Middle frontal gyrus (tissue), 1 donor: ENCODE measurements around the gene PROZ.
"Not testable (repeated sequence)": the region's sequence is repeated elsewhere in the genome, so short reads cannot be mapped to it uniquely, and the experiment has no call there.

ENCODE experiments used
- DNase-seq: peaks from one replicate; pipeline ENCODE4 v3.0.0-alpha.2; 2015; ENCODE audit warnings: low spot score; ENCODE audit errors: extremely low spot score

PROZ gene, protein sequence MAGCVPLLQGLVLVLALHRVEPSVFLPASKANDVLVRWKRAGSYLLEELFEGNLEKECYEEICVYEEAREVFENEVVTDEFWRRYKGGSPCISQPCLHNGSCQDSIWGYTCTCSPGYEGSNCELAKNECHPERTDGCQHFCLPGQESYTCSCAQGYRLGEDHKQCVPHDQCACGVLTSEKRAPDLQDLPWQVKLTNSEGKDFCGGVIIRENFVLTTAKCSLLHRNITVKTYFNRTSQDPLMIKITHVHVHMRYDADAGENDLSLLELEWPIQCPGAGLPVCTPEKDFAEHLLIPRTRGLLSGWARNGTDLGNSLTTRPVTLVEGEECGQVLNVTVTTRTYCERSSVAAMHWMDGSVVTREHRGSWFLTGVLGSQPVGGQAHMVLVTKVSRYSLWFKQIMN

DNA sequence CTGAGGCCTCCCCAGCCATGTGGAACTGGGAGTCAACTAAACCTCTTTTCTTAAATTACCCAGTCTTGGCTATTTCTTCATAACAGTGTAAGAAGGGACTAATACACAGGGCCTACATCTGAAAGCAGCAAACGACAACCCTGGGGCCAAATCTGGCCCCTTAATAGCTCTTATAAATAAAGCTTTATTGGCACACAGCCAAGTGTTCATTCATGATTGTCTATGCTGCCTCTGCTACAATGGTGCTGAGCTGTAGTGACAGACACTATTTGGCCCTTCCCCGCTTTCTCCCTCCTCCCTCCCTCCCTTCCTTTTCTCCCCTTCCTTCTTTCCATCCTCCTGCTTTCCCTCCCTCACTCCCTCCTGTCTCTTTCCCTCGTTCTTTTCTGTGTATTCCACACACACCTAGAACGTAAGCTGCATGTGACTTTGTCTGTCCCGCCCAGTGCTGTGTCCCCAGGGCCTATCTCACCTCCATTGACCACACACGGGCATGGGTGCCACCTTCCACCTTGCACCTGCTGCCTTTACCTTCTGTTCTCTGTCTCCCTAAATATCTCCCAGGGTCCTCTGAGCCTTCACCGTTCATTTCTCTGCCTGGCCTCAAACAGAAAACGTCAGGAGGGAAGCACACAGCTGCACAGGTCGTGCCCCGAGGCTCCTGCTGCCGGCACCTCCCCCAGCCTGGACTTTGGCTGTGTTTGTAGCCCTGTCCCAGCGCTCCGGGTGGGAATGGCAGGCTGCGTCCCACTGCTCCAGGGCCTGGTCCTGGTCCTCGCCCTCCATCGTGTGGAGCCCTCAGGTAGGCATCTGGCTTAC lies at the start of gene PROZ:
PROZ (plus strand) TSS at position 720 of the 819 bp plus-strand sequence; CDS start at position 733, 13 bp downstream.
- DNase-seq: no peak

DNA sequence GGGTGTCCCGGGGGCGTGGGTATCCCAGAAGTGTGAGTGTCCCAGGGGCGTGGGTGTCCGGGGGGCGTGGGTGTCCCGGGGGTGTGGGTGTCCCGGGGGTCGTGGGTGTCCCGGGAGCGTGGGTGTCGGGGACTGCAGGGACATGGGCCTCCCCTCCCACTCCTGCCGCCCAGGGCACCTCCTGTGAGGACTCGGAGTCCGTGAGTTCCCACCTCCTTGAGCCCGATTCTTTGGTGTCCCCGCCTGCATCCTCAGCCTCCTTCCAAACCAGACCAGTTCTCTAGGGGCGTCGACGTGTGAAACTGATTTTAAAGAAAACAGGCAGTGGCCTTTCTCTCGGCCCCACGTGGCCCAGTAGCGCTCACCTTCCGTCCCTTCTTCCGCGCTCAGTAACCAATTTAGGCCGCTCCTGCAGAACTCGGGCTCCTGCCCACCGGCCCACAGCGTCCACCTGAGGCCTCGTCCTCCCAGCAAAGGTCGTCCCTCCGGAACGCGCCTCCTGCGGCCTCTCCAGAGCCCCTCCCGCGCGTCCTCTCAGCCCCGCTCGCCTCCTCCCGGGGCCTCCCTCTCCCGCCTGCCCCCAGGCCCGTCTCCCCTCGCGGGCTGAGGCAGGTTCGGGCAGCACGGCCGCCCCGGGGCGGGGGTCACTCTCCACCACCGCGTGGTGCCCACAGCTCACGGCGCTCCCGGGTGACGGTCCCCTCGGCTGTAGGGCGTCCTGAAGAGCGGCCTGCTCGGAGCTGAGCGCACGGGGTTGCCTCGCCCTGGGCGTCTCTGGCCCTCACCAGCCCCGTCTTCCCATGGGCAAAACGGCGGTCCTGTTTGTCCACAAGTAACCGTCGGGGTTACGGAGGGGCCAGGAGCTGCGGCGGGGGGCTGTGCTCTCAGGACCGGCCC lies 49.0 kb upstream of the PROZ start:
- DNase-seq: no peak

DNA sequence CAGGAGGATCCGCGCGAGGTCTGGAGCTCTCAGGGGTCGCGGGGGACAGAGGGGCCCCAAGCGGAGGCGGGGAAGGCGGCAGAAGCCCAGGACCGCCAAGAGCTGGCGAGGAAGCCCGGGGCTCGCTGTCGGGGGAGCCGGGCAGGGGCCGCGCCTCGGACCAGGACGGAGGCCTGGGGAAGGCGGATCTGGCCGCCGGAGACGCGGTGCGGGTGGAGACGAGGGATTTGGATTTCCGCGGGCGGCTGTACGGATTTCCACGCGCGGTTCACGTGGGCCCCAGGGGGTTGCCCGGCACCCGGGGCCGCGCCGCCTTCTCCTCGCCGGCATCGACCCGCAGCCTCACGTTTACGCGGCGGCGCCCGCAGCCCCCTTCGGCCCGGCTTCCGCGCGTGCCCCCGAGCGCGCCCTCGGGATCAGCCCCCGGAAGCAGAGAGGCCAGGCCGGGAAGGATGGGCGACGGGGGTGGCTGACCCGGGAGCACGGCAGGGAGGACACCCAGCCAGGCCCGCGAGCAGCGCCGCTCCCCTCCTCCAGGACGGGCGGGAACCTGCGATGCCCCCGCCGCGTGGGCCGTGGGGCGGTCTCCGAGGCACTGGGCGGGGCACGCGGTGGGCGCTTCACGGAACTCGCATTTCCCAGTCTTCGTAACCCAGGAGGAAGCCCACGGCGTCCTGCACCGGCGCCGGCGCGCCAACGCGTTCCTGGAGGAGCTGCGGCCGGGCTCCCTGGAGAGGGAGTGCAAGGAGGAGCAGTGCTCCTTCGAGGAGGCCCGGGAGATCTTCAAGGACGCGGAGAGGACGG lies 48.2 kb upstream of the PROZ start:
- DNase-seq: no peak

DNA sequence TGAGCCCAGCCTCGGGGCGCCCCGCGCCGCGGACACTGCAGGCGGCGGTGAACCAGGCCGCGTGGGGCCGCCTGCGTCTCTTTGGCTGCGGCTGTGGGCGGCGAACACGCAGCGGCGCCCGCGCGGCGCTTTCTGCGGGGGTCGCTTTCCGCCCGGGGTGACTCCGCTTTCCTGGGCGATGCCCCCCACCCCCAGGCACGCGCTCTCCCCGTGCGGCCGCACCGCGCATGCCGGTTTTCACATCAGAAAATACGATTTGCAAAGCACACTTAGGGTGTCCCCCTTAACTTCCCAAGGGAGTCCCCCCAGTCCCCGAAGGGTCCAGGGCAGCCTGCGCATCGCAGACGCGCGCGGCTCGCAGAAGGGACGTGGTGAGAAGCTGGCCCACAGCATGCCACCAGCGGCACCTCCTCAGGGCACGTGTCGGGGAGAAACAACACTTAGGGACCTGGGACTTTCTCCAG lies 47.6 kb upstream of the PROZ start:
- no peak for DNase-seq

DNA sequence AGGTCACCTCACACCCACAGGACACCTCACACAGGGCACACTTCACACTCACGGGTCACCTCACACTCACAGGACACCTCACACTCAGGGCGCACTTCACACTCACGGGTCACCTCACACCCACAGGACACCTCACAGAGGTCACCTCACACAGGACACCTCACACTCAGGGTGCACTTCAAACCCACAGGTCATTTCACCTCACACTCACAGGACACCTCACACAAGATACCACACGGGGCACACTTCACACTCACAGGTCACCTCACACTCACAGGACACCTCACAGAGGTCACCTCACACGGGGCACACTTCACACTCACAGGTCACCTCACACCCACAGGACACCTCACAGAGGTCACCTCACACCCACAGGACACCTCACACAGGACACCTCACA lies 46.6 kb upstream of the PROZ start:
- not testable (repeated sequence) for DNase-seq

DNA sequence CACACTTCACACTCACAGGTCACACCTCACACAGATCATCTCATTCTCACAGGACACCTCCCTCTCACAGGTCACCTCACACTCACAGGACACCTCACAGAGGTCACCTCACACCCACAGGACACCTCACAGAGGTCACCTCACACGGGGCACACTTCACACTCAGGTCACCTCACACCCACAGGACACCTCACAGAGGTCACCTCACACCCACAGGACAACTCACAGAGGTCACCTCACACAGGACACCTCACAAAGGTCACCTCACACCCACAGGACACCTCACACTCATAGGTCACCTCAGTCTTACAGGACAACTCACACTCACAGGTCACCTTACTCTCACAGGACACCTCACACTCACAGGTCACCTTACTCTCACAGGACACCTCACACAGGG lies 46.0 kb upstream of the PROZ start:
- not testable (repeated sequence) for DNase-seq

DNA sequence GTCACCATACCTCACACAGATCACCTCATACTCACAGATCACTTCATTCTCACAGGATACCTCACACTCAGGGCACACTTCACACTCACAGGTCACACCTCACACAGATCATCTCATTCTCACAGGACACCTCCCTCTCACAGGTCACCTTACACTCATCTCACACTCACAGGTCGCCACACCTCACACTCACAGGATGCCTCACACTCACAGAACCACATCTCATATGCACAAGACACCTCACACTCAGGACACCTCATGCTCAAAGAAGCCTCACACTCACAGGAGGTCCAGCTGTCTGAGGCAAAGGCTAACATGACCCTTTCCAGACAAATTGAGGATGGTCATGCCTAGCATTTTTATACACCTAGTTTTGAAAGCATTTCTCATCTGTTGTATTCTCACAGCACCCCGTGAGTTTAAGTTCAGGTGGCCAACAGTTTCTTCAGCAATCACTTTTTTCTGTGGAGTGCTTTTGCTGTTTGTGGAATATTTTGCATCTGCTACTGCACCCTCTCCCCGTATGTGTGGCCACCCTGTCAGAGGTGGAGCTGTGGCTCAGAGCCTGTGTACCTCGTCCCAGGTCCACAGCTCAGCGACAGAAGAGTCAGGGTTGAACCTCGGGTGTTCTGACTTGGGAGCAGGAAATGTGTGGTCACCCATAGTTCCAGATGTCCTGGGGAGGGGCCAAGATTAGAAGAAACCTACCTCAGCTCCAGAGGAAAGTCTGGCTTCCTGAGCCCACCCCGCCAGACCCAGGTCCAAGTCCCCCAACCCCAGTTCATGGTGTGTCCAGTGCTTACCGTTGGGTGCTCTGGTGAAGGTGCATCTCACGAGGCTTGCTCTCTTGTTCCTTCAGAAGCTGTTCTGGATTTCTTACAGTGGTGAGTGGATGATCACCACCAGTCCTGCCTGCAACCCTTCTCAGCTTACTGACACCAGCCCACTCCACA lies 45.3 kb upstream of the PROZ start:
- no peak for DNase-seq

DNA sequence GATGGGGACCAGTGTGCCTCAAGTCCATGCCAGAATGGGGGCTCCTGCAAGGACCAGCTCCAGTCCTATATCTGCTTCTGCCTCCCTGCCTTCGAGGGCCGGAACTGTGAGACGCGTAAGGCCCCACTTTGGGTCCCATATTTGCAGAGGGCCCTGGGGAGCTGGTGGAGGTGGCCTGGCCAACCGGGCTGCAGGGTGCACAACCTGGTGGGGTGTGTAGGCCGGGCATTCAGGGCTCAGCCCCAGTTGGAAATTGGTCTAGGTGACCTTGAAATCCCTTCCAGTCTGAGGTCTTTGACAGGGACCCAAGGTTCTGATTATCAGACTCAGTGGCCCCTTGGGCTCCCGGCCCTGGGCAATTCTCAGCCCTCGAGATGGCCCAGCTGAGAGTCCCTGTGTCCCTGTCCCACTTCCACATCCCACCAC lies 44.6 kb upstream of the PROZ start:
- DNase-seq: no peak

DNA sequence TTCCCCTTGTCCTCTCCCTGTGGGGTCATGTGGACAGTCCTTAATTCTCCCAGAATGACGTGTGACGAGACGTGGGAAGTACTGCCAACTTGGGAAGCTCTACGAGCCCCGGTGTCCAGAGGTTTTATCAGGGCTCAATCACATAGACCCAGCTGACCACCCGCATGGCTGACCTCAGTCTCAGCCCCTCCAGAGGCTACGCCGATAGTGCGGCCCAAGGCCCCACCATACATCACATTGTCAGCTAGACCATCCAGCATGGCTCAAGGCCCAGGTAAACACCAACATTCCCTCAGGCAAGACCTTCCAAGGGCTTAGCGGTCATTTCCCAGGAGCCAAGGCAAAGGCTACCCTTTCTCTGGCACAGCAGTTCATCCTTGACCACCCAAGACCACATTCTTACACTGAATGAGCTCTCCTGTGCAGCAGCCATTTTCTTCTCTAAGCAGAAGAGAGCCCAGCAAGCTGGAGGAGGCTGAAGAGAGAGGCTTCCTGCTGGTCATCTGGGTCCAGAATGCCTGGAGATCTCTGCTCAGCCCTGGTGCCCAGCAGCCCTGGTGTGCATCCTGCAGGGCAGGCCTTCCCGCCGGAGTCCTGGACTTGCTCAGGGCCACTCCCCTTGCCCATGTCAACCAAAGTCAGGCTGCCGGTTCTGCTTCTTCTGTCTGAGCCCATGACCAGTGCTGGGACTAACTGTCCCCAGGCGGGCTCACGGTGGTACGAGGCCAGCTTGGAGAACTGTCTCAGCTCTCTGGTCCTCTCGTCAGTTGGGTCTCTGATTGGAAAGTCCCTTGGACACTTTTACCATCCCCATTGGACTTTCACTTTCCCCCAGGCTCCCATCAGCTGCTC lies 43.7 kb upstream of the PROZ start:
- DNase-seq: no peak

DNA sequence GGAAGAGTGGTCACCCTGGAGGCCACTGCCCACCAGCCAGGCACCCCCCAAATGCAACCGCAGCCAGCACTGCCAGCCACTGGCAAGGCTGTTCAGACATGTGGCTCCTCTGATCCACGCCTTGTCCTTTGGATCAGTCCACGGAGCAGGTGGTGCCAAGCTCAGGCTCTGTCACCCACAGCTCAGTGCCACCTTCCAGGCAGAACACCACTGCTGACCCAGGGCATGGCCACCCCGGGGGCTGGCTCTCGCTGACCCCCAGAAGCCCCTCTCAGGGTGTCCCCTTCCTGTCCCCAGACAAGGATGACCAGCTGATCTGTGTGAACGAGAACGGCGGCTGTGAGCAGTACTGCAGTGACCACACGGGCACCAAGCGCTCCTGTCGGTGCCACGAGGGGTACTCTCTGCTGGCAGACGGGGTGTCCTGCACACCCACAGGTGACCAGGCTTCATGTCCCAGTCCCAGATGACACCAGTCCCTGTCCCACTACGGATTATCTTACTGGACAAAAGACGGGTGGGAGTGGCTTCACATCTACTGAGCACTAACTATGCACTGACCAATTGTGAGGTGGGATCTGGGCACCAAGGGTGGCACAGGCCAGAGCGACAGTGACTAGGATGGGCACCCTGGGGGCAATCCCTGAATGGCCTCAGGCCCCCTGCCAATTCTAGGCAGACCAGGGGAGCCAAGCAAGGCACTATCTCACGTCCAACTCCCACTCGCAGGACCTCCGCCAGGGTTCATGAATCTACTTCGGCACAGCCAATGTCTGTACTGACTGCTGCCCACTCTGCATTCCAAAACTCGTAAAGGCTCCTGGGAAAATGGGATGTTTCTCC lies 42.9 kb upstream of the PROZ start:
- DNase-seq: no peak

DNA sequence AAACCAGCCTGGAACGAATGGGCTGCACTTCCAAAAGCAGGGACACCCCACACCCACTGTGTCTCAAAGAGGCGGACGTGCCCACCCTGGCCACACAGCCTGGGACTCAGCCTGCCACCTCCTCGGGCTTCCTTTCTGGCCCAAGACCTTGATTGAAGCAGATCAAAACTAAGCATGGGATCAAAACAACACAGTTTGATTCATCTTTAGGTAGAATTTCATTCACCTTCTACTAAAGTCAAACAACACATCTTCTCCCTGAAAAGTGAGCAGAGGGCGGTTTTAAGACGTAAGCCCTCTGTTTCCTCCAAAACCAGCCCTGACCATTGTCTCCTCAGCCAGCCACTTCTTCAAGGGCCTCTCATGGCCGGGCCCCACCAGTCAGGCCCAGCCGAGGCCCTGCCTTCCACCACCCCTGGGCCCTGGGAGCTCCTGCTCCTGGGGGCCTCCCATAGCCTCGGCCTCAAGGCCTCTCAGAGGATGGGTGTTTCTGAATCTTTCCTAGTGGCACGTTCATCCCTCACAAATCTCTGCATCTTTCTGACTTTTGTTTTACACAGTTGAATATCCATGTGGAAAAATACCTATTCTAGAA lies 42.1 kb upstream of the PROZ start:
- no peak for DNase-seq

DNA sequence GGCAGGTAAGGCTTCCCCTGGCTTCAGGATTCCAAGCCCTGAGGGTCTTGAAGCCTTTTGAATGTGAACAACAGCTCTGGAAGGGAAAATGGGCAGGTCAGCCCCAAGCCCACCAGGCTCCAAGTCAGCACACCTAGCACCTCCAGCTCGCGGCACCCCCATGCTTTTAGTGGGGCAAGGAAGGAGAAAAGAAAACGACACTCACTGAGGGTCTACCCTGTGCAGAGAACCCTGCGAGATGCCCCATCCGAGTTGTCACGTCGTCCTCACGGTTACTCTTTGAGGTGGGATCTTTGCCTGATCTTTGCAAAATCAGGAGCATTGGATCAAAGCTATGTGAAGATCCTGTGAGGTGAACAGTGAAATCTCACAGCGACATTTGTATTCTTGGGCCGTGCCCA lies 41.6 kb upstream of the PROZ start:
- no peak for DNase-seq

DNA sequence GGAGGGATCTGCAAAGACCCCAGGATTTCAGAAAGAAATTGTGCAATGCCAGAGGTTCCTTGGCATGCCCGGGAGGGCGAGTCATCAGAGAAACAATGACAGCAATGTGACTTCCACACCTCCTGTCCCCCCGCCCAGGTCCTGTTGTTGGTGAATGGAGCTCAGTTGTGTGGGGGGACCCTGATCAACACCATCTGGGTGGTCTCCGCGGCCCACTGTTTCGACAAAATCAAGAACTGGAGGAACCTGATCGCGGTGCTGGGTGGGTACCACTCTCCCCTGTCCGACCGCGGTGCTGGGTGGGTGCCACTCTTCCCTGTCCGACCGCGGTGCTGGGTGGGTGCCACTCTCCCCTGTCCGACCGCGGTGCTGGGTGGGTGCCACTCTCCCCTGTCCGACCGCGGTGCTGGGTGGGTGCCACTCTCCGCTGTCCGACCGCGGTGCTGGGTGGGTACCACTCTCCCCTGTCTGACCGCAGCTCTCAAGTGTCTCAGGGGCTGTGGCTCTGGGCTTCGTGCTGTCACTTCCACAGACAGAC lies 41.0 kb upstream of the PROZ start:
- DNase-seq: no peak

DNA sequence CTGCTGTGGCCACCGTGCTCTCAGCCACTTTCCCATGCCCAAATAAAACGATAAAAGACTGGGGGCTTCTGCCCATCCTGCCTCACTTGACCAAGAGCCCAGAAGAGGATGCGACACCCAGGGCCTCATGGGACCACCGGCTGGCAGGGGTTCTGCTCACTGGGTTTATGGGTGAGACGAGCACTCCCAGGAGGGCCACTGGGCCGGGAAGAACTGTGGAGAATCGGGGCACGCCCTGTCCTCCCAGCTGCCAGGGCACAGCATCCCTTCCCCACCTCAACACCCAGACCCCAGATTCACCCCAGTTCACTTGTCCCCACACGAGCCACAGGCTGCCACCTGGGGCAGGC lies 40.6 kb upstream of the PROZ start:
- no peak for DNase-seq

DNA sequence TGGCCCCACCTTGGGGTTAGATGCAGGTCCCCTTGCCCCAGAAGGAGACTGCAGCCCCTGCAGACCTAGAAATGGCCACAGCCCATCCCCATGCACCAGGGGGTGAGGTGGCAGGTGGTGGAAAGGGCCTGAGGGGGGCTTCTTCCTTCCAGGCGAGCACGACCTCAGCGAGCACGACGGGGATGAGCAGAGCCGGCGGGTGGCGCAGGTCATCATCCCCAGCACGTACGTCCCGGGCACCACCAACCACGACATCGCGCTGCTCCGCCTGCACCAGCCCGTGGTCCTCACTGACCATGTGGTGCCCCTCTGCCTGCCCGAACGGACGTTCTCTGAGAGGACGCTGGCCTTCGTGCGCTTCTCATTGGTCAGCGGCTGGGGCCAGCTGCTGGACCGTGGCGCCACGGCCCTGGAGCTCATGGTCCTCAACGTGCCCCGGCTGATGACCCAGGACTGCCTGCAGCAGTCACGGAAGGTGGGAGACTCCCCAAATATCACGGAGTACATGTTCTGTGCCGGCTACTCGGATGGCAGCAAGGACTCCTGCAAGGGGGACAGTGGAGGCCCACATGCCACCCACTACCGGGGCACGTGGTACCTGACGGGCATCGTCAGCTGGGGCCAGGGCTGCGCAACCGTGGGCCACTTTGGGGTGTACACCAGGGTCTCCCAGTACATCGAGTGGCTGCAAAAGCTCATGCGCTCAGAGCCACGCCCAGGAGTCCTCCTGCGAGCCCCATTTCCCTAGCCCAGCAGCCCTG lies 40.0 kb upstream of the PROZ start:
- DNase-seq: no peak

DNA sequence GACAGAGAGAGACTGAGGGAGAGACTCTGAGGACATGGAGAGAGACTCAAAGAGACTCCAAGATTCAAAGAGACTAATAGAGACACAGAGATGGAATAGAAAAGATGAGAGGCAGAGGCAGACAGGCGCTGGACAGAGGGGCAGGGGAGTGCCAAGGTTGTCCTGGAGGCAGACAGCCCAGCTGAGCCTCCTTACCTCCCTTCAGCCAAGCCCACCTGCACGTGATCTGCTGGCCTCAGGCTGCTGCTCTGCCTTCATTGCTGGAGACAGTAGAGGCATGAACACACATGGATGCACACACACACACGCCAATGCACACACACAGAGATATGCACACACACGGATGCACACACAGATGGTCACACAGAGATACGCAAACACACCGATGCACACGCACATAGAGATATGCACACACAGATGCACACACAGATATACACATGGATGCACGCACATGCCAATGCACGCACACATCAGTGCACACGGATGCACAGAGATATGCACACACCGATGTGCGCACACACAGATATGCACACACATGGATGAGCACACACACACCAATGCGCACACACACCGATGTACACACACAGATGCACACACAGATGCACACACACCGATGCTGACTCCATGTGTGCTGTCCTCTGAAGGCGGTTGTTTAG lies 39.2 kb upstream of the PROZ start:
- DNase-seq: no peak
